SK-N-SH (cell line): ENCODE results near the gene EDEM3.

Experiments used
- CTCF ChIP-seq: fragments of 200-600 bp; sonication (generic); IDR thresholded peaks from 2 replicates; pipeline ENCODE4 v1.6.1; 2017; ENCODE audit warnings: antibody characterized with exemption, mild to moderate bottlenecking, moderate library complexity
- FOXJ3 ChIP-seq: sonication (generic); formaldehyde crosslinking; IDR thresholded peaks from 2 replicates; pipeline ENCODE4 v1.5.1; 2020; ENCODE audit warnings: mild to moderate bottlenecking, missing genetic modification reagents
- MAX ChIP-seq: IDR thresholded peaks from 2 replicates; pipeline ENCODE4 v1.4.0; 2012; ENCODE audit warnings: low read depth
- NFIC ChIP-seq: IDR thresholded peaks from 2 replicates; pipeline ENCODE4 v1.4.0; 2012; ENCODE audit warnings: borderline replicate concordance
- NRF1 ChIP-seq: IDR thresholded peaks from 2 replicates; pipeline ENCODE4 v1.6.1; 2012; ENCODE audit warnings: low read depth, mild to moderate bottlenecking, low read length
- RAD21 ChIP-seq: IDR thresholded peaks from 2 replicates; pipeline ENCODE4 v1.6.1; 2012; ENCODE audit warnings: mild to moderate bottlenecking, low read length
- SIN3A ChIP-seq: IDR thresholded peaks from 2 replicates; pipeline ENCODE4 v1.6.1; 2012; ENCODE audit warnings: low read depth, mild to moderate bottlenecking, low read length, moderate library complexity, borderline replicate concordance
- YY1 ChIP-seq: IDR thresholded peaks from 2 replicates; pipeline ENCODE4 v1.4.0; 2012; ENCODE audit warnings: low read depth, mild to moderate bottlenecking

GRCh38 chr1:184791550-184791900 lies 36.9 kb upstream of the EDEM3 start:
- TF ChIP-seq CTCF (no peak), NFIC (no peak), SIN3A (no peak), YY1 (no peak), RAD21 (no peak), NRF1 (no peak), FOXJ3 (CRISPR knock-in tag) (no peak), MAX (no peak)
